K562 (cell line): ENCODE measurements around the gene KCNJ9. TPM values are rescaled to one million over a fixed set of nuclear protein-coding genes. Genes with fewer than 3 reads are reported as not detected.

Experiments used
- ADNP ChIP-seq: fragments of 200-800 bp; sonication (Bioruptor generic); IDR thresholded peaks from 2 replicates; pipeline ENCODE4 v1.6.1; 2016; ENCODE audit warnings: missing genetic modification characterization, missing compliant biosample characterization
- CREB3 ChIP-seq: fragments of 450-650 bp; conservative IDR thresholded peaks from 2 replicates; pipeline ENCODE4 v1.6.1; 2016; ENCODE audit warnings: missing genetic modification characterization, low read depth, mild to moderate bottlenecking, missing compliant biosample characterization, moderate library complexity
- CREB3L1 ChIP-seq: fragments of 450-650 bp; IDR thresholded peaks from 2 replicates; pipeline ENCODE4 v1.6.1; 2014; ENCODE audit warnings: low read depth, mild to moderate bottlenecking, moderate library complexity, borderline replicate concordance
- FOXO4 ChIP-seq: fragments of 450-650 bp; formaldehyde crosslinking; IDR thresholded peaks from 2 replicates; pipeline ENCODE4 v1.4.0; 2020; ENCODE audit warnings: mild to moderate bottlenecking, moderate library complexity
- MAFF ChIP-seq: IDR thresholded peaks from 2 replicates; pipeline ENCODE4 v1.6.1; 2012; ENCODE audit warnings: low read length, improper control_type of control experiment
- MED1 ChIP-seq: sonication (generic); formaldehyde crosslinking; IDR thresholded peaks from 2 replicates; pipeline ENCODE4 v1.8.1; 2023; ENCODE audit warnings: missing genetic modification reagents, borderline replicate concordance
- MLLT1 ChIP-seq, 2 experiments: fragments of 450-650 bp; IDR thresholded peaks; 2 replicates each; pipeline ENCODE4 v1.6.1; 2016
- NFRKB ChIP-seq: fragments of 450-650 bp; IDR thresholded peaks from 2 replicates; pipeline ENCODE4 v1.6.1; 2016; ENCODE audit warnings: low read depth
- PHF8 ChIP-seq: fragments of 200-600 bp; sonication (generic); IDR thresholded peaks from 2 replicates; pipeline ENCODE4 v1.6.1; 2012; ENCODE audit warnings: mixed run types, mild to moderate bottlenecking, inconsistent platforms, low read length, moderate library complexity, borderline replicate concordance
- POLR2A ChIP-seq: fragments of 450-650 bp; conservative IDR thresholded peaks from 2 replicates; pipeline ENCODE4 v1.6.1; 2016
- RBM14 ChIP-seq: fragments of 200-400 bp; formaldehyde crosslinking; IDR thresholded peaks from 2 replicates; pipeline ENCODE4 v1.6.1; 2018; ENCODE audit warnings: low read depth, mild to moderate bottlenecking, low read length, moderate library complexity, borderline replicate concordance; ENCODE audit not compliant: insufficient read depth
- RHOXF2B ChIP-seq: fragments of 250-450 bp; sonication (Bioruptor Pico); conservative IDR thresholded peaks from 2 replicates; pipeline ENCODE4 v1.5.1; 2021
- SIRT6 ChIP-seq: IDR thresholded peaks from one replicate; pipeline ENCODE4 v1.6.1; 2012; ENCODE audit warnings: low read depth, mild to moderate bottlenecking, control low read depth, inconsistent platforms, low read length, moderate library complexity
- THRAP3 ChIP-seq: fragments of 450-650 bp; IDR thresholded peaks from 2 replicates; pipeline ENCODE4 v1.6.1; 2016; ENCODE audit warnings: mild to moderate bottlenecking, inconsistent platforms, borderline replicate concordance
- ZBTB11 ChIP-seq, 3 experiments: fragments of 200-800 bp in 1 of 3; fragments of 250-450 bp in 1 of 3; fragments of 450-650 bp in 1 of 3; sonication (Bioruptor Pico) in 1 of 3; sonication (Bioruptor generic) in 1 of 3; formaldehyde crosslinking in 1 of 3; IDR thresholded peaks; 2 replicates each; pipeline versions ENCODE4 v1.6.1 to v1.8.0; 2016 to 2022; ENCODE audit warnings: mild to moderate bottlenecking in 2 of 3, missing genetic modification characterization in 2 of 3, missing compliant biosample characterization in 1 of 3, moderate library complexity in 1 of 3
- ZNF384 ChIP-seq: IDR thresholded peaks from 2 replicates; pipeline ENCODE4 v1.6.1; 2012; ENCODE audit warnings: low read depth, low read length, improper control_type of control experiment
- ZNF408 ChIP-seq: fragments of 250-450 bp; sonication (Bioruptor Pico); IDR thresholded peaks from 2 replicates; pipeline ENCODE4 v1.4.0; 2020; ENCODE audit warnings: low read depth, mild to moderate bottlenecking, moderate library complexity
- ZSCAN32 ChIP-seq: fragments of 450-650 bp; formaldehyde crosslinking; IDR thresholded peaks from 2 replicates; pipeline ENCODE4 v1.4.0; 2020; ENCODE audit warnings: mild to moderate bottlenecking, moderate library complexity
- polyA plus RNA-seq, 8 experiments: library from polyadenylated mRNA; depleted of rRNA in 4 of 8; stranded (reverse) in 5 of 8; unstranded in 3 of 8; fragments of >200 nt; fragmentation: Nextera tagmentation in 2 of 8; fragmentation: Illumina TruSeq in 1 of 8; extraction: Ambion mirVana in 2 of 8; extraction: Trizol in 1 of 8; gene quantifications; 2 replicates each; pipeline versions ENCODE4 v1.2.1 to v1.2.3, GENCODE V29; 2011 to 2014; ENCODE audit warnings: inconsistent platforms in 1 of 8, missing spikeins in 1 of 8
- total RNA-seq, 7 experiments: library from RNA; depleted of rRNA in 6 of 7; stranded (reverse); fragments of >200 nt in 6 of 7; fragmentation: Illumina TruSeq in 2 of 7; extraction: Trizol in 2 of 7; gene quantifications; 2 replicates each; pipeline versions ENCODE4 v1.2.1 to v1.2.3, GENCODE V29; 2011 to 2021; ENCODE audit warnings: low replicate concordance in 1 of 7

Gene KCNJ9
- total and polyA plus RNA-seq, 9 of the 15 experiments (the other 6 are each of a cell fraction or from before 2014, with no cell fraction given), result not detected

- no peak for TF ChIP-seq RBM14
- TF ChIP-seq MED1 (CRISPR knock-in tag), result no peak
- TF ChIP-seq MLLT1 (IDR thresholded peaks at IDR 0.05), result peak in 1 of 2 experiments; percentile 96; a peak in 2 of 4 replicates
- TF ChIP-seq MAFF, result no peak
- peak in 1 of 3 experiments; percentile 84; a peak in 2 of 6 replicates for TF ChIP-seq ZBTB11 (CRISPR knock-in tag; IDR thresholded peaks at IDR 0.05)
- TF ChIP-seq ZNF384, result 0 out of 2 replicates have a peak, but pooled peaks have one; percentile 14
- TF ChIP-seq NFRKB, result no peak
- no peak for TF ChIP-seq PHF8
- no peak for TF ChIP-seq ZSCAN32
- TF ChIP-seq ZNF408 (CRISPR knock-in tag), result no peak
- TF ChIP-seq SIRT6, result no peak
- no peak for TF ChIP-seq THRAP3
- TF ChIP-seq CREB3 (tag), result no peak
- no peak for TF ChIP-seq RHOXF2B (CRISPR knock-in tag)
- TF ChIP-seq ADNP (tag), result no peak
- no peak for TF ChIP-seq POLR2A
- peak; percentile 47; the same call in 1 of the 2 replicates for TF ChIP-seq CREB3L1
- TF ChIP-seq FOXO4 (CRISPR knock-in tag), result no peak
Measured at GRCh38 chr1:160046494-160047110, 34.7 kb upstream of the KCNJ9 start (continued).
